ENCODE measurements around the gene CR1L. TPM values are rescaled to one million over a fixed set of nuclear protein-coding genes. Genes with fewer than 3 reads are reported as not detected.

The CR1L gene
- total RNA-seq, 4 donors from 2014 or later, result not detected

DNA sequence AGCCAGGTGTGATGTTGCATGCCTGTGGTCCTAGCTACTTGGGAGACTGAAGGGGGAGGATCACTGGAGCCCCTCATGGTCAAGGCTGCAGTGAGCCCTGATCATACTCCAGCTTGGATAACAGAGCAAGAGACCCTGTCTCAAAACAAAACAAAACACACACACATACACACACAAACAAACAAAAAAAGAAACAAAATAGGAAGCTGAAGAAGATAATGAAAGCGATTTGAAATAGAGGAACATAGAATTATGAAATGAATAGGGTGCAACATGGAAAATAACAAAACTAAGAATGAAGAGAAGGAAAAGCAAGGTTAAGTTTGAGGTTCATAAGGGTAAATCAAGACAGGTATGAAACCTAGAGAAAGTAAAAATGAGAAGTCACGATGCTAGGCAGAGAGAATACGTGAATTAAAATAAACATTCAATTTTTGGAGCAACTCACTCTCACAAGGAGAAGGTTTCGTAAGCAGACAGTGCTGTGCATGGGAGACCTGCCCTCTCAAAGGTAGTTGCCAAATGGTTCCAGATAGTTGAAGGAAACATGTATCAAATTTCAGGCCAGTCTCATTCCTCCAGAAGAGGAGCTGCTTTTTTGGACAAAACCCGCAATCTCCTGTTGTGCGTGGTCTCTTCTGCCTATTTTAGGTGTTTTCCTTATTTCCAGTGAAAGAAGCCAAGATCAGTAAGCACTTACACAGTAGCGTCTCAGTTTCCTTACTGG lies 110.2 kb downstream of the CR1L start:
- H3K9me3 ChIP-seq, result no peaks in the 10 kb centered on the region
- peaks cover 4 to 54% (median 18%) of the 10 kb centered on the region in 3 donors for H3K4me1 ChIP-seq
- 66 to 70% methylated on average over 5 to 7 of the region's 7 CpGs for WGBS, 2 donors (ENCODE audit: low coverage in 1 of 2)
- H3K27me3 ChIP-seq, result no peaks in the 10 kb centered on the region
- no peak overlapping the region for H3K27ac ChIP-seq
- H3K4me3 ChIP-seq, result no peak overlapping the region
- ATAC-seq, result no peak
- peaks cover 0 to 33% of the 10 kb centered on the region in 2 donors for H3K36me3 ChIP-seq
- no peak for TF ChIP-seq POLR2AphosphoS5 (IDR thresholded peaks at IDR 0.05)

DNA sequence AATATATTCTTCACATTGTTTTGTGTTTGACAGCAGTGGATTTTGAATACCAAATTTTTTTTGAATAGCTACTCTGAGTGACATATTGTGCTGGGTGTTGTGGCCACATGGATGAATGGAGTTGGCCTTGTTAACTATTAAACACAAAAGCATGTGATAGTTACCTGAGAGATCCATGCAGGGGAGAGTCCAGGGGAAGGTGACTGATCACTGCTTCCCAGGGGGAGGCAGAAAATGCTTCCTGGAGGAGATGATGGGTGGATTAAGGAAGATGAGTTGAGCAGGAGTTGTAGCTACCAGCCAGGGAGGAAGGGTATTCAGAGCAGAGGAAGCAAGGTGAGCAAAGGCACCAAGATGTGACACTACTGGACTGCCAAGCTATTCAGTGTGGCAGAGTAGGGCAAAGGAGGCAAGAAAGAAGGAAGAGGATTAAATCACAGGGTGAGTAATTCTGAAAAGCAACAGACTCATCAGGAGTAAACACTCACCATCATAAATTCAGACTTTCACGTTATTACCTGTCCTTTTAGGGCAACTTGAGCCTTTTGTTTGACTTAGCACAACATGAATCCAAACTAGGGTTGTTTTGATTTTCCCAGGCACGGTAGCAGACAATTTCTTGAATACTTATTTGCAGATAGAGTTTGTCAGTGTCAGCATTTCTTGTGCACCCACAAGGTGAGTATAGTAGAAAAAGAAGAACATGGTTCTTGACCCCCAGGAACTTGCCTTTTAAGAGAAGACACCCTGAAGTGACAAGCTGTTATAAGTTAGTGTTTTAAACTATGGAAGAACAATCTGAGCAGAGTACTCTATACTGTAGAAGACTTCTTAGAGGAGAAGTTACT lies 111.1 kb downstream of the CR1L start:
- Histone ChIP-seq H3K27ac (no peak overlapping the region), H3K4me3 (no peak overlapping the region), H3K4me1 (peaks cover 4 to 45% (median 15%) of the 10 kb centered on the region in 3 donors), H3K27me3 (no peaks in the 10 kb centered on the region), H3K9me3 (no peaks in the 10 kb centered on the region), H3K36me3 (peaks cover 0 to 43% of the 10 kb centered on the region in 2 donors)
- TF ChIP-seq EP300 (IDR thresholded peaks at IDR 0.05) (no peak), POLR2AphosphoS5 (IDR thresholded peaks at IDR 0.05) (no peak), POLR2A (IDR thresholded peaks at IDR 0.05) (no peak)
- TF ChIP-seq, protein P1, sequence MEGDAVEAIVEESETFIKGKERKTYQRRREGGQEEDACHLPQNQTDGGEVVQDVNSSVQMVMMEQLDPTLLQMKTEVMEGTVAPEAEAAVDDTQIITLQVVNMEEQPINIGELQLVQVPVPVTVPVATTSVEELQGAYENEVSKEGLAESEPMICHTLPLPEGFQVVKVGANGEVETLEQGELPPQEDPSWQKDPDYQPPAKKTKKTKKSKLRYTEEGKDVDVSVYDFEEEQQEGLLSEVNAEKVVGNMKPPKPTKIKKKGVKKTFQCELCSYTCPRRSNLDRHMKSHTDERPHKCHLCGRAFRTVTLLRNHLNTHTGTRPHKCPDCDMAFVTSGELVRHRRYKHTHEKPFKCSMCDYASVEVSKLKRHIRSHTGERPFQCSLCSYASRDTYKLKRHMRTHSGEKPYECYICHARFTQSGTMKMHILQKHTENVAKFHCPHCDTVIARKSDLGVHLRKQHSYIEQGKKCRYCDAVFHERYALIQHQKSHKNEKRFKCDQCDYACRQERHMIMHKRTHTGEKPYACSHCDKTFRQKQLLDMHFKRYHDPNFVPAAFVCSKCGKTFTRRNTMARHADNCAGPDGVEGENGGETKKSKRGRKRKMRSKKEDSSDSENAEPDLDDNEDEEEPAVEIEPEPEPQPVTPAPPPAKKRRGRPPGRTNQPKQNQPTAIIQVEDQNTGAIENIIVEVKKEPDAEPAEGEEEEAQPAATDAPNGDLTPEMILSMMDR (IDR thresholded peaks at IDR 0.05), result no peak
- ATAC-seq, result no peak
- 37 to 43% methylated on average over 2 of the region's 2 CpGs for WGBS, 2 donors (ENCODE audit: low coverage in 1 of 2)

DNA sequence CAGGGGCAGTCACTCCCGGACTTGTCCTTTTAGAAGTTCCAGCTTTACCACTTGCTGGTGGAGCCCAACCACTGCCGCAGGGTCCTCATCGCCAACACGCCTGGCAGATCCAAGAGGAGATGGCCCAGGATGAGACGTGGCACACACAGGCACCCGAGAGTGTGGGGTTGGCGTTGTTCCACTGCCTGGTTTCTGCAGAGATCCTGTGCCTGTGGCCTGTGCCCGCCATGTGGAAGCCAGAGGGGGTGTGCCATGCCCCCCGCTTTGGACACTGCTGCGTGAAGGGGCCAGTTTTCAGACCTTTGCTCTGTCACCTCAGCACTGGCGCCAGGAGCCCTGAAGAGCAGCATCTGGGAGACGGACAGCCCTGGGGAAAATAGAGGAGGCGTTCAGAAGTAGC lies 117.7 kb downstream of the CR1L start:
- WGBS, 2 donors (ENCODE audit: low coverage in 1 of 2), result 85 to 100% methylated on average over 1 to 4 of the region's 13 CpGs

DNA sequence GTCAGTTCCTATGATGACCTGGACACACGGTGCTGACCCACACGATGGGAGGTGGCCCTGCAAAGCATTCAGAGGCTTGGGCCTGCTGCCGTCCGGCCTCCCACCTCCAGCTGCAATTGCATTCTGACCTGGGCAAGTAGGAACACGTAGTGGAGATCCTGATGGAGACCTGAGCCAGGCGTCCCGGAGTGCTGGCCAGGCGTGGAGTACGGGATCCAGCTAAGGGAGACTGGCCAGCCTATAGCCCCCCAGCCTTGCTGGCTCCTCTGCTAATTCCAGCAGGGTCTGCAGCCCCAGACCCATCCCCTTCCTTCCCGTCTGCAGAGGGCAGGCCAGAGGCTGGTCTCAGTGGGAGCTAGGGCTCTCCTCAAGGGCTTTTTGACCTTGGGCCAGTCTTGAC lies 118.2 kb downstream of the CR1L start:
- peaks cover 0 to 84% of the 10 kb centered on the region in 2 donors for H3K36me3 ChIP-seq
- H3K9me3 ChIP-seq, result no peaks in the 10 kb centered on the region
- no peaks in the 10 kb centered on the region for H3K4me1 ChIP-seq
- no peaks in the 10 kb centered on the region for H3K27me3 ChIP-seq
- no peak overlapping the region for H3K4me3 ChIP-seq
- H3K27ac ChIP-seq, result no peak overlapping the region
- 94% methylated on average over 6 of the region's 10 CpGs; no CpG with 5 or more reads in 1 of the 2 donors for WGBS, 2 donors (ENCODE audit: low coverage in 1 of 2)
- ATAC-seq, result no peak
- TF ChIP-seq POLR2AphosphoS5 (IDR thresholded peaks at IDR 0.05) (no peak), POLR2A (IDR thresholded peaks at IDR 0.05) (no peak)
- TF ChIP-seq, protein P1 (IDR thresholded peaks at IDR 0.05), result no peak

More for the DNA sequence above, 117.7 kb downstream of the CR1L start:
- ATAC-seq, result no peak
- Histone ChIP-seq H3K27ac (no peak overlapping the region), H3K27me3 (no peaks in the 10 kb centered on the region), H3K4me1 (no peaks in the 10 kb centered on the region), H3K4me3 (no peak overlapping the region), H3K36me3 (peaks cover 0 to 84% of the 10 kb centered on the region in 2 donors), H3K9me3 (no peaks in the 10 kb centered on the region)
- TF ChIP-seq POLR2AphosphoS5 (IDR thresholded peaks at IDR 0.05), result no peak
- TF ChIP-seq, protein P1 (IDR thresholded peaks at IDR 0.05), result no peak
- TF ChIP-seq POLR2A (IDR thresholded peaks at IDR 0.05), result no peak
- TF ChIP-seq EP300 (IDR thresholded peaks at IDR 0.05), result no peak

DNA sequence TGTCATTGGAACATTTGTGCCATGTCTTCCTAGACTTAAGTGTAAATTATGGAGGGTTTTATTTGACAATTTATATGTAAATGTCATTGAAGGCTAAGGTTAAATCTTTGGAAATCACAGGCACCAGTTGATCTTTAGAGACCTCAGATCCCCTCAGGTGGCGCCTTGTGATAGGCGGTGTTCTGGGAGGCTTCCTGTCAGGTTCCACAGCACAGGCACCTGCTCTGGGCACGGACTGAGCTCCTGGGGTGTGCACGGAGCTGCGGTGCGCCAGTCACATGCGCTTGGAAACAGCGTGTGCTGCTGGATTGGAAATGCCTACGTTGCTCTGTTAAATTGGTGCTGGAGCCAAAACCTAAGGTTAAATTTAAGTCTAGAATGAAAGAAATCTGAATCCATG lies 119.0 kb downstream of the CR1L start:
- no peak overlapping the region for H3K4me3 ChIP-seq
- no peak for ATAC-seq
- WGBS, 2 donors (ENCODE audit: low coverage in 1 of 2), result 86 to 100% methylated on average over 1 to 6 of the region's 9 CpGs

More for the DNA sequence above, 119.0 kb downstream of the CR1L start:
- no peaks in the 10 kb centered on the region for H3K4me1 ChIP-seq
- TF ChIP-seq, protein P1 (IDR thresholded peaks at IDR 0.05), result no peak
- TF ChIP-seq POLR2AphosphoS5 (IDR thresholded peaks at IDR 0.05) (no peak), POLR2A (IDR thresholded peaks at IDR 0.05) (no peak), EP300 (IDR thresholded peaks at IDR 0.05) (no peak)
- H3K27ac ChIP-seq, result no peak overlapping the region
- H3K27me3 ChIP-seq, result no peaks in the 10 kb centered on the region
- no peaks in the 10 kb centered on the region for H3K9me3 ChIP-seq
- H3K36me3 ChIP-seq, result peaks cover 0 to 85% of the 10 kb centered on the region in 2 donors

Data from gastroesophageal sphincter (tissue), 4 donors.